Fibroblast of skin of left quadriceps (primary cell): Measurements from ENCODE around the gene NFRKB.

Experiments
- DNase-seq, 2 experiments: peaks; one replicate each; pipeline ENCODE4 v3.0.0-alpha.2; 2013; ENCODE audit warnings: low read depth in 2 of 2

The NFRKB gene

GRCh38 chr11:129895126-129896041, at the start of gene NFRKB:
NFRKB (minus strand) TSS chr11:129895578; CDS start chr11:129892849, 2,729 bp downstream.
- peak; percentile 39 to 50 for DNase-seq

GRCh38 chr11:129944696-129945095, 49.3 kb upstream of the NFRKB start:
- no peak for DNase-seq

GRCh38 chr11:129943036-129943435, 47.7 kb upstream of the NFRKB start:
- DNase-seq, result no peak

GRCh38 chr11:129939510-129939909, 44.1 kb upstream of the NFRKB start:
- no peak for DNase-seq

- DNase-seq, result no peak
These were observed 43.4 kb upstream of the NFRKB start for GRCh38 chr11:129938764-129939163.

GRCh38 chr11:129937592-129938238, 42.3 kb upstream of the NFRKB start:
- no peak for DNase-seq

GRCh38 chr11:129935723-129936122, 40.3 kb upstream of the NFRKB start:
- DNase-seq, result no peak

GRCh38 chr11:129933891-129934290, 38.5 kb upstream of the NFRKB start:
- DNase-seq, result no peak

GRCh38 chr11:129933262-129933661, 37.9 kb upstream of the NFRKB start:
- DNase-seq, result no peak

- DNase-seq, result no peak
These were observed 37.1 kb upstream of the NFRKB start for GRCh38 chr11:129932381-129933067.

GRCh38 chr11:129930743-129931142, 35.4 kb upstream of the NFRKB start:
- no peak for DNase-seq

GRCh38 chr11:129930296-129930695, 34.9 kb upstream of the NFRKB start:
- DNase-seq, result no peak

GRCh38 chr11:129929721-129930120, 34.3 kb upstream of the NFRKB start:
- no peak for DNase-seq

GRCh38 chr11:129928923-129929692, 33.7 kb upstream of the NFRKB start:
- DNase-seq, result no peak

GRCh38 chr11:129922674-129923073, 27.3 kb upstream of the NFRKB start:
- DNase-seq, result no peak

- DNase-seq, result no peak
These were observed 23.0 kb upstream of the NFRKB start for GRCh38 chr11:129918361-129918760.

- no peak for DNase-seq
These were observed 21.9 kb upstream of the NFRKB start for GRCh38 chr11:129917231-129917630.

- DNase-seq, result no peak
These were observed 15.9 kb upstream of the NFRKB start for GRCh38 chr11:129911298-129911697.

- DNase-seq, result no peak
These were observed 15.0 kb upstream of the NFRKB start for GRCh38 chr11:129910360-129910759.

GRCh38 chr11:129905402-129905801, 10.0 kb upstream of the NFRKB start:
- no peak for DNase-seq

GRCh38 chr11:129896062-129896461, 684 bp upstream of the NFRKB start:
- DNase-seq, result no peak
